NCI-H187 (cell line): ENCODE results near the gene GSTM3.
A peak's percentile ranks its signal among the peaks of the same experiment; 100 is the strongest.
"Not testable (repeated sequence)": the region's sequence is repeated elsewhere in the genome, so short reads cannot be mapped to it uniquely, and the experiment has no call there.

Experiments used
- DNase-seq, 2 experiments: peaks; one replicate each; lab custom pipeline; 2025; lab: John Stamatoyannopoulos, UW

GSTM3 gene

GRCh38 chr1:109775398-109775797 is 34.6 kb upstream of the GSTM3 start:
- no peak for DNase-seq

- no peak for DNase-seq
Measured at GRCh38 chr1:109773900-109774485, 33.2 kb upstream of the GSTM3 start.

GRCh38 chr1:109773203-109773899 is 32.5 kb upstream of the GSTM3 start:
- DNase-seq, result peak; percentile 23 to 69

- no peak for DNase-seq
Measured at GRCh38 chr1:109772658-109773202, 31.9 kb upstream of the GSTM3 start.

- no peak for DNase-seq
Measured at GRCh38 chr1:109771712-109772657, 31.1 kb upstream of the GSTM3 start.

GRCh38 chr1:109770331-109771095 is 29.7 kb upstream of the GSTM3 start:
- DNase-seq, result no peak

- no peak for DNase-seq
Measured at GRCh38 chr1:109769330-109770078, 28.7 kb upstream of the GSTM3 start.

- DNase-seq, result no peak
Measured at GRCh38 chr1:109768820-109769219, 28.0 kb upstream of the GSTM3 start.

GRCh38 chr1:109768335-109768650 is 27.5 kb upstream of the GSTM3 start:
- no peak for DNase-seq

- no peak for DNase-seq
Measured at GRCh38 chr1:109767637-109768334, 26.9 kb upstream of the GSTM3 start.

- not testable (repeated sequence) for DNase-seq
Measured at GRCh38 chr1:109766991-109767636, 26.3 kb upstream of the GSTM3 start.

GRCh38 chr1:109765896-109766615 is 25.2 kb upstream of the GSTM3 start:
- DNase-seq, result no peak

GRCh38 chr1:109765483-109765815 is 24.6 kb upstream of the GSTM3 start:
- no peak for DNase-seq

GRCh38 chr1:109764561-109765482 is 24.0 kb upstream of the GSTM3 start:
- no peak for DNase-seq

- no peak for DNase-seq
Measured at GRCh38 chr1:109763646-109764415, 23.0 kb upstream of the GSTM3 start, which contains the start of gene EPS8L3. Gene EPS8L3, minus strand, starts transcription at chr1:109763923. Its CDS starts 2,174 bp downstream, at chr1:109761749.

GRCh38 chr1:109762821-109763645 is 22.2 kb upstream of the GSTM3 start:
- no peak for DNase-seq
